ENCODE measurements around the gene CDK4. TPM values are rescaled to one million over a fixed set of nuclear protein-coding genes. Genes with fewer than 3 reads are reported as not detected.
A peak's percentile ranks its signal among the peaks of the same experiment; 100 is the strongest.

Gene CDK4
- total RNA-seq, 1 donor from 2014 or later, result 67.8 TPM

DNA sequence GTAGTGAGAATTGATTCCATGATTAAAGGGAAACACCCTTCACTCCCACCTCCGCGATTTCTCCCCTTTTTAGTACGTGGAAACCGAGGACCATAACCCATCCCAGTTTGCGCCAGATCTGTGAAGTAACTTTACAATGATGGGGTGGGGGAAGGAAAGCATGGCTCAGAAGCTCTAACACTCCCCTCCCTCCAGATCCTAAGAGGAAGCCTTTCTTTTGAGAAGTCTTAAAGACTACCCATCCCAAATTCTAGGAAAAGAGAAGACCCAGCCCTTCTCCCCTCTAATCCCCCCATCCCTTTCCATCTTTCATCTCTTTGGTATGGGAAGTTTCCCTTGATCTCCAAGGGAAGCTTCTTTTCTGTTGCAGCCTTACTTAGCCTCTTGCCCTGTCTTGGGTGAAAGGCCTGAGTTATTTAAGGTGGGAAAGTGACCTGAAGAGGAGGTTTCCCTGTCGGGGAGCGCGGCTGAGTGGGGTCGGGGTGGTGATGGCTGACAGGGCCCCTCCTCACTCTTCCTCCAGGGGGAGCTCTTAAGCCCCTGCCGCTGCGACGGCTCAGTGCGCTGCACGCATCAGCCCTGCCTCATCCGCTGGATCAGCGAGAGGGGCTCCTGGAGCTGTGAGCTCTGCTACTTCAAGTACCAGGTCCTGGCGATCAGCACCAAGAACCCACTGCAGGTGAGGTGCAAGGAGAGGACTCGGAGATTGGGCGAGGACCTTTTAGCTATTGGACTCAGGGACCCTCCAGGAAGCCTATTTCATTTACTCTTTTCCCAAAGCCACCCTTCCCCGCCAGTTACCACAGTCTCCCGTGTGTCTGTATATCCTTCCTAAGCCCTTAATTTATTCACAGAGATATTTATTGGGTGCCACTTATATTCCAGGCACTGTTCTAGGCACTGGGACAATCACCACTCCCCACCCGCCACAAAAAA lies 4.6 kb upstream of the CDK4 start:
- no peak for DNase-seq (ENCODE audit: low spot score)

DNA sequence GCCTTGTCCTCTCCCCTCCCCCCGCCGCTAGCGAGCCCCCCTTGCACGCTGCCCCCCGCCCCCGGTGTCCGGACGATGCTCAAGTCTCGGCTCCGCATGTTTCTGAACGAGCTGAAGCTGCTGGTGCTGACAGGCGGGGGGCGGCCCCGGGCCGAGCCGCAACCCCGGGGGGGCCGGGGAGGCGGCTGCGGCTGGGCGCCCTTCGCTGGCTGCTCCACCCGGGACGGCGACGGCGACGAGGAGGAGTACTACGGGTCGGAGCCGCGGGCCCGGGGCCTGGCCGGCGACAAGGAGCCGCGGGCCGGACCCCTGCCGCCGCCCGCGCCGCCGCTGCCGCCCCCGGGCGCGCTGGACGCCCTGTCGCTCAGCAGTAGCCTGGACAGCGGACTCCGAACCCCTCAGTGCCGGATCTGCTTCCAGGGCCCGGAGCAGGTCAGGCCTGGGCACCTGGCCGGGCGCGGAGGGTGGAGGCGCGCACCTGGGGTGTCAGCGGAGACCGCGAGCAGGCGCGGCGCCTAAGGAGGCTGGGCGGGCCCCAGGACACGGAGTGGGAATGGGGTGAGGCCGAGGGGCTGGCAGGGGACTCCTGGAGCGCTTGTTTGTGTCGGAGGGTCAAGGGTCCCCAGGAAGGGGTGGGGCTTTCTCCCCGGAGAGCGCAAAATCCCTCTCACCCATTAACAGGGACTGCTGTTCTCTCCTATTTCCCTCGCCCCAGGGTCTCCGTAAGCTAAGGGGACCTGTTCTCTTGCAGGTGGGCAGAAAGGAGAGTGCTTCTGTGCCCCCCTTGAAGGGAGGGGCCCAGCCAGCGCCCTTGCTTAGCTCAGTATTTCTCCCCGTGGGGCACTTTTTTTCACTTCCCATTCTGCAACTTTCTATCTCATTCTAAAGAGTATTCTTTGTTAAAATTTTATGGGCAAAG lies 3.6 kb upstream of the CDK4 start:
- no peak for DNase-seq (ENCODE audit: low spot score)

DNA sequence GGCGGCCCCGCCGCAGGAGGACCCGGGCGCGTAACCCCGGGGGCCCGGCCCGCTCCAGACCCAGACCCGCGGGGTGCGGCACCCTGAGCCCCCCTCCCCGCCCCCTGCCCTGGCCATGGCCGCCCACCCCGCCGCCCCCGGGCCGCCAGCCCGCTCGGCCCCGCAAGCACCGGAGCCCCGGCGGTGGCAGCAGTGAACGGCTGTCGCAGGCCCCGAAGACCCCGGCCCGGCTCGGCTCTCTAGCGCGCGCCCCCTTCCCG lies 3.0 kb upstream of the CDK4 start:
- no peak for DNase-seq (ENCODE audit: low spot score)

DNA sequence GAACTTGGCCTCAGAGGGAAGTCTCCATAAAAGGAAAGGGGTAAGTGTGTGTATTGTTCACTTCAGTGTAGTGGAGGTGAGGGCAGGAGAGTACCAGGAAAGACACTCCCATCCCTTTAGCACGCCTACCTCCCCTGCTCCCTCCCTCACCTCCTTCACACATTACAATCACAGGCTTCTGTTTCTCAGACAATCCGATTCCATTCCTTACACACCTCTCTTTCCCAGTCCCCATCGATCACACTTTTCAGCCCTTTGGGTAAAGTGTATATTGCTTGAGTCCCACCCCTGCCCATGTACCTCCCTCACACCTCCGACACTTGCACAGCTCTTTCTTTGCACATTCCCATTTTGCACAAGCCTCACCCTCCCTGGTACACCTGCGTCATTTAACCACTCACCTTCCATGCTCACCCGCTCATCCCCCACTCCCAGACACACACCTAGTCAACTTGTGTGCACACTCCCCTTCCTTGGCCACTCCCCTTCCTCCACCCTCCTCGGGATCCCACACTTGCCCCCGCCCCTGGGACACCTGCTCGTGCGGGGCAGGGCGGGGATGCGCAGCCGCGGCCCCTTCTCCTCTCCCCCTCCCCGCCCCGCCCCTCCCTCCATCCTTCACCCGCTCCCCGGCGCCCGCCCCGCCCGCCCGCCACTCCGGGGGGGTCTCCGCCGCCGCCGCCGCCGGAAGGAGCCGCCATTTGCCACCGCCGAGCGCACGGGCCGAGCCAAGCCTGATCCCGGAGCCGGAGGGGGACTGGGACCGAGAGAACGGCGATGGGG lies 2.5 kb upstream of the CDK4 start, which contains the start of gene MARCHF9:
TSS of gene MARCHF9 (plus strand) at position 693 of the 783 bp plus-strand sequence. CDS start 426 bp downstream, outside the sequence.
- peak; percentile 74 for DNase-seq (ENCODE audit: low spot score)

DNA sequence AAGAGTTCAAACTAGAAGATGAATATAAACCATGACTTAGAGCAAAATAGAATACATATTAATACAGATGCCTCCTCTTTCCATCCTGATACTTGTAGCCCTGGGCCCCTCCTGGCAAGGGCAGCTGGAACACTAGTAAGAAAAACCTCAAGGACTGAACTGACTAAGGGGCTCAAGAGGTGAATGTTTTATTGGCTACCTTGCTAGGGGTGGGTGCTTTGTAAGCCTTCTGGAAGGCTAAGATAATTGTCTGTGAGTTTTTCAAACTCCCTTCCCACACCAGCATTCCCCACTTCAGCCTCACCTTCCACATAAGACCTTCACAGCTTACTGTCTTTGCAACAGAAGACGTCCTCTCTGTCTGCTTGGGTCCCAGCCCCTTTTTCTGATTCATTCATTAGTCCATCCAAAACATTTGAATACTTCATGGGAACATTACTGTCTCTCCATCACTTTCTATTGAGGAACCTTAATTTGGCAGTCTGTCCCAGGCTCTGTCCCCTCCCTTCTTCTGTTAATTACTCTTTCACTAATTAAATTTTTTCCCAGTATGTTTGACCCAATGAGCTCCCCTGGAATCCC lies 1.7 kb upstream of the CDK4 start:
- DNase-seq (ENCODE audit: low spot score), result no peak

DNA sequence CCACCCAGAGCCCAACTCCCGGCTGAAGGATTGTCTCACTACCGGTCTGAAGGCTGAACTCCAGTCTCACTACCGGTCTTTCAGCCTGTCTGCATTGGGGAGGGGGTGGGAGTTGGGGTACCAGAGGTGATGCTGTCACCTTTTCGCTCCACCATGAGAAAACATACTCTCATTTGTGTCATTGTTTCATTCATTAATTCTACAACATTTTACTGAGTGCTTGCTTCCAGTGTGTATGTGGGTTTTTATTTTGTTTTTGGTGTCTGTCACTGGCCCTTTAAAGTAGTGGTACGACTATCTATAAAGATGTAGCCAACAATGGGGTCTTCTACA lies 524 bp upstream of the CDK4 start:
- DNase-seq (ENCODE audit: low spot score), result no peak

DNA sequence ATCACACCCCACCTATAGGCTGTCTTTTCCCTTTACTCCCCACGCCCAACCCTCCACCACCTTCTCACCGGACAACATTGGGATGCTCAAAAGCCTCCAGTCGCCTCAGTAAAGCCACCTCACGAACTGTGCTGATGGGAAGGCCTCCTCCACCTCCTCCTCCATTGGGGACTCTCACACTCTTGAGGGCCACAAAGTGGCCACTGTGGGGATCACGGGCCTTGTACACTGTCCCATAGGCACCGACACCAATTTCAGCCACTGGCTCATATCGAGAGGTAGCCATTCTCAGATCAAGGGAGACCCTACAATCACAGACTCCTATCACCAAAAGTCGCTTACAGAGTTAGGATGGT lies 700 bp downstream of the CDK4 start:
- DNase-seq (ENCODE audit: low spot score), result no peak

DNA sequence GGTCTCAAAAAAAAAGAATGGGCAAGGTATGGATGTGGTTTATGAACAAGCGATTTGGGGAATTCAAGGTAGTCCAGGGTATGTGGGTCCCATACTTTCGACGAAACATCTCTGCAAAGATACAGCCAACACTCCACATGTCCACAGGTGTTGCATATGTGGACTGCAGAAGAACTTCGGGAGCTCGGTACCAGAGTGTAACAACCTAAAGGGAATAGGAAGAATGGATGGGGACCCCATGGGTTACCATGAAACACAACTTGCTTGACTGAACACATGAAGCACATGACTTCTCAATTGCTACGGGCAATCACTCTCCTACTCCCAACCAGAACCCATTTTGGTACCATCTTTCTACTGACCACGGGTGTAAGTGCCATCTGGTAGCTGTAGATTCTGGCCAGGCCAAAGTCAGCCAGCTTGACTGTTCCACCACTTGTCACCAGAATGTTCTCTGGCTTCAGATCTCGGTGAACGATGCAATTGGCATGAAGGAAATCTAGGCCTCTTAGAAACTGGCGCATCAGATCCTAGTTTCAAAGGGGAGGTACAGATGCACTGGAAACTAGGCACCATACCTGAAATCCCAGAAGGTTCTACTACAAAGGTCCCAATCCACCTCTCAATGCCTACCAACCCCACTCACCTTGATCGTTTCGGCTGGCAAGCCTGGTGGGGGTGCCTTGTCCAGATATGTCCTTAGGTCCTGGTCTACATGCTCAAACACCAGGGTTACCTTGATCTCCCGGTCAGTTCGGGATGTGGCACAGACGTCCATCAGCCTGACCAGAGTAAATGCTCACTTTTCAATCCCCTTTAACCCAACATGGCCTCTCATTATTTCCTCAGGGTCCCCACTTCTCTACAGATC lies 1.3 kb downstream of the CDK4 start:
- no peak for DNase-seq (ENCODE audit: low spot score)

DNA sequence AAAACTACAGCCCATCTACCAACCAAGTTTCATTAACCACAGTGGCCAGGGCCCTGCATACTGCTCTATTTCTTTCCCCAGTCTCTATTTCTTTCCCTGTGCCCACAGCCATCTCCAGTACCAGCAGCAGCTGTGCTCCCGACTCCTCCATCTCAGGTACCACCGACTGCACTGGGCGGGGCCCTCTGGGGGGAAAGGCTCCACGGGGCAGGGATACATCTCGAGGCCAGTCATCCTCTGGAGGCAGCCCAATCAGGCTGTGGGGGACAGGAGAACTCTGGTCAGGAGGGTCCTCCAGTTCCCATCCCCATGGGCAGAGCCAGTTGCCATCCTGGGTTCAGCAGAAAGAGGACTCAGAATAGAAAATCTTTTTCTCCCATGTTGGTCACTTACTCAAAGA lies 3.0 kb downstream of the CDK4 start:
- DNase-seq (ENCODE audit: low spot score), result no peak

DNA sequence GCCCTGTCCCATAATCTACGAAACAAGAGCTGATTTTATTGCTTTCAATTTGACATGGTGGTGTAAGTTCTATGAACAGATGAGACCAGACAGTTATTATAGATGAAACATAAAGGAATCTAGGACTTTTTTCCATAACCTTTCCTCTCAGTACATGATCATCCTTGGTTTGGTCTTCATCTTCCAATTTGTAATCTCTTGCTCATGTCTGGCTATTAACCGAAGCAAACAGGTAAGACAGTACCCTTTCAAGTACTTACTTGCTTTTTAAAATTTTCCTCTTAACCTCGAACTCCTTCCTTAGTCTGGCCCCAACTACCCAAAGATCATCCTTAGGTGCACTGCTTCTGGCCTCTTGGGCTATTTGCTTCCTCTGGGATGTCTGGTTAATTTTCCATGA lies 6.1 kb downstream of the CDK4 start:
- DNase-seq (ENCODE audit: low spot score), result no peak

DNA sequence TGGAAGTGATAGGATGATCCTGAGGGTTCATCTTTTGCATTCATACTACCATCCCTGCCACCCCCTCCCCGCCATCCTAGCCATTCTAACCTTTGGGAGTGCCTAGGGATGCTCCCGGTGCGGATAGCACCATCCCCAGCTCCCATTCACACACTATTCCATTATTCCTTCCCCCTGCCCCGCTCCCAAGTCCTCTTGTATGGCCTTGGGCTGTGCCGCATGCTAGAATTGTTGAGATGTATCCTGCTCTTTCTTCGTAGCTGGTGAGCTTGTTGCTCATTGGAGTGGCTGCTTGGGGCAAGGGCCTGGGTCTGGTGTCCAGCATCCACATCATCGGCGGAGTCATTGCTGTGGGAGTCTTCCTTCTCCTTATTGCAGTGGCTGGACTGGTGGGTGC lies 6.6 kb downstream of the CDK4 start:
- DNase-seq (ENCODE audit: low spot score), result no peak

DNA sequence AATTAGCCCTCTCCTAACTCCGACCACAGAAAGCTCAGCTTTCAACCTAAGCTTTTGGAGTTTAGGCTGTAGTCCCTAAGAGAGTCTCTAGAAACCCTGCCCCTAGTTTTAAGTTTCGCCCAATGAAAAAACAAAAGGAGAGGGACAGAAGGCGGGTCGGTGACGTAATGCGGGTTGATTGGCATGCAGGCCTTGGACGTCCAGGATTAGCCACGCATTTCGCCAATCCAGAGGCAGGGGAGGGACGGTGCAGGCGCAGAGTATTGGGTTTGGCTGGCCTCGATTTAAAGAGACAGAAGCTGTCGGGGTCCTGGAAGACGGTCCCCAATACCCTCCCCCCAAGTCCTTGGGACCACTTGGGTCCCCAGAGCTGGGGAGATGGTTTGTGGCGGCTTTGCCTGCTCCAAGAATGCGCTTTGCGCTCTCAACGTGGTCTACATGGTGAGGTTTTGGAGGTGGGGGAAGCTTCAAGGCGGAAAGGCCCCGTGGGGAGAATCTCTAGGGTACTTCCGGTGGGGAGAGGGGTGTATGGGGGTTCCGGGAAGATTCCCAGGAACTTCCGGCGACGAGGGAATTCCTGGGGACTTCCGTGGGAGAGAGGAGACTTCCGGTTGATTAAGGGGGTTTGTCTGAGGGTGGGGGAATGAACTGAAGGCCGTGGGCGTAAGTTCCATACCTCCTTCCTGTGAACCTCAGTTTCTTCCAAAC lies 7.2 kb downstream of the CDK4 start, which contains the start of gene TSPAN31:
TSS of gene TSPAN31 (plus strand) at position 263 of the 708 bp plus-strand sequence. CDS start at position 379, 116 bp downstream.
- DNase-seq (ENCODE audit: low spot score), result peak; percentile 97

DNA sequence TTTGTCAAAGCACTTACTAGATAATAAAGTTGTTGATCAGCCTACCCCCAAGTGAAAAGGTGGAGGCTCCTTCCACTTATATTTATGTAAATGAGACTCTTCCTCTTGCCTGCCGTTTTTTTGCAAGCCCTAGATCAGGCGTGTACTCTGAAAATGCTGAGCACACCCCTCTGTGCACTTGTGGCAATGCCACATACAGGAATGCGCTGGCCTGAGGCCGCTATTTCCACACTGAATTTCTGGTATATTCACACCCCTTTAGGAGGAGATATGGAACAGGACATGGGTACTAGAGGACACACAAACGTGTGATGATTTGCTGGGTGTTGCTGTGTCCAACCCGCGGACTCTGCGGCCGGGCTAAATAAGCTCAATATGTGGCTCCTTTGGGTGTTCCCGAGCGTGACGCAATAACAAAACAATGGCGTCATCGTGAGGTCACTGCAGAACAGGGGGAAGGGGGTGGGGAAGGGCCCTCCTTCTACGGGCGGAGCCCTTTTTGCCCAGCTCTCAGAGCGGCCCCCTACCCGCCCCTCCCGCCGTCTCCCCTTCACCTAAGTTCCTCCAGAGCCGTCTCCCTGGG lies 7.8 kb downstream of the CDK4 start:
- DNase-seq (ENCODE audit: low spot score), result peak; percentile 61

DNA sequence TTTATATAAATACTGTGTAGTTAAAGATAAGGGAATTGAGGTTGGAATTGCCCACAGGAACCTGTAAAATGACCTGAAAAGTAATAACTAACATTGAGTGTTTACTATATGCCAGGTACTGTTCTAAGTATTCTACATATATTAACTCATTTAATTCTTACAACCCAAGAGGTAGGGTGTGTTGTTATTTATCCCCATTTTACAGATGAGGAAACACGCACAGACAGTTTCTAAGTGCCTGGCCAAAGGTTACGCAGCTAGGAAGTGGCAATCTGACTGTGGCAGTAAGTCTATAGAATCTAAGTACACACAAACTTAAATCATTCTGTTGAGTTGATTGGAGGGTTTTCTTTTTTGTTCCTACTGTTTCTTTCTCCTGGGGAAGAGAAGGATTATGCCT lies 8.3 kb downstream of the CDK4 start:
- DNase-seq (ENCODE audit: low spot score), result no peak

DNA sequence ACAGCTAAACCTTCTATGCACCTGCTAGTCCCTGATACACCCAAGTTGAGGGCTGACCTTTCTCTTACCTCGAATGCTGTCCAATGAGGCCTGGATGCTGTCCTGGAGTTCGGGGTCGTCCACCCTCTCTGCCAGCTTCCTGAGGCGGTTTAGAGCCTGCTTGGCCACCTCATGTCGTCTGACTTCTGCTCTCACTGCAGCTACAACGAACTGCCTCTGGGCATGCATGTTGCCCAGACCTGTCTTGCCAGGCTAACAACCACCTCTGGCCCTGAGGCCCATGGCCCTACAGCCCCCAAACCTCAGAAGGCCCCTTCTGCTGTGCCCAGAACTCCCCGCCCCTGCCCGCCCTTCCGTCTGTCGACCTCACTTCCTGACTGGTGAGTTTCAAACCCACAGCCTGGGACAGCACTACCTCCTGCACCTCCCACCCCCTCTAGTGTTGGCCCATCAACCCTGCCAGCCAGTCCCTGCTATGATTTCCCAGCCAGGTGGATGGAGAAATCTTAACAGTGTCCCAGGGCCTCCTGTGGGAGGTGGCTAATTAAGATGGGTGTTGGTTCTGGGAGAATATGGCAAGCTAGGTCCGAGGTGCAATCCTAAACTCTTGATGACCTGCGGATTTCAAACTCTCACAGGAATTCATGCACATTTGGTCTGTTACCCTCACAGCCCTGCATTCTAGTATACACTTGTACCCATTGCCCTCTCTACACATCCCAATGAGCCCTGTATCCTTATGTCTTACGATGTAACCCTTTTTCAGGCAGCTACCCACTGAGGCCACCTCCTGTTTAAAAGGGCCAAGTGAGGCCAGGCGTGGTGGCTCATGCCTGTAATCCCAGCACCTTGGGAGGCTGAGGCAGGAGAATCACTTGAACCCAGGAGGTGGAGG lies 10.0 kb downstream of the CDK4 start:
- no peak for DNase-seq (ENCODE audit: low spot score)

DNA sequence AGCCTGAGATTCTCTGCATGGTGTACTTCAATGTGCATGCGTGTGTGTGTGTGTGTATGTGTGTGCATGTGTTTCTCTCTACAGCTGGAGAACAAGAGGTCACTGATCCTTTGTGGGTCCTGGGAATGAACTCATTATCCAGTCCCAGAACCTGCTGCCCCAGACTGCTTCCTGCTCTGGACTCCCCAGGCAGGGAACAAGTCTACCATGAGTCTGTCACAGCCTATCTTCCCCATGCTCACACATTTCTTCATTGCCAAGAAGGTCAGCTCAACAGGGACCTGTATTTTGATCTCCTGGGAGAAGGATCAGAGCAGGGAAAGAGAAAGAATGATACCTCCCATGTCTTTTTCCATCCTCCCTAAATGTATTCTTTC lies 10.7 kb downstream of the CDK4 start:
- no peak for DNase-seq (ENCODE audit: low spot score)

DNA sequence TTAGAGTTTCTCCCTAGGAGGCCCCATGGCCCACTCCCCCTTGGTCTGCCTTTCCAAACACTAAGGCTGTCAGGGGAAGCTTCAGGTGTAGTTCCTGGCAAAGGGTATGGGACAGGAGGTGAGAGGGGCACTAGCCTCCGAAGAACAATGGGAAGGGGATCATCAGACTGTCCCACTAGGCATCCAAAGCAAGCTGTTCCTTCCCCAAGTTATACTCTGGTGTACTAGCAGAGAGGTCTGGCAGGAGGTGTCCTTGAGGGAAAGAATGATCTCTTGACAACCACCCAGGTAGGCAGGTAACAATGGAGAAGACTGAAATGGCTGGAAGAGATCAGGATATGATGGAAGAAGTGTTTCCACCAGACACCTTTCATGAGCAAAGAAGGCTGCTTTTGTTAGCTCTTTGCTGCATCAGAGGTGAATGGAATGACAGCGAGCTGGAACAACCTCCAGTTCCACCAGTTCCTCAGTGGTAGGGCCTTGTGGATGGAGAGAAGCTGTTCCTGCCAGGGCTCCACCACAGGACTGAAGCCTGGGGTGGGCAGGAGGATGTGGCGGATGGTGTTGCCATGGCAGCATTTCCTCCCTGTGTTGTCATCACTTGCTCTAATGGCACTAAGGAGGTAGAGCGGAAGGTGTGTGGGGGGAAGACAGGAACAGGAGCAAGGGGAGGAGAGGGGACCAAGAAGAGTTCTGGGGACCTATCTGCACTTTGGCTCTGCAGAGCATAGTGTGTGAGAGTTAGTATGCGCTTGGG lies 11.3 kb downstream of the CDK4 start:
- no peak for DNase-seq (ENCODE audit: low spot score)
